Dermis microvascular lymphatic vessel endothelial cell (primary cell): Measurements from ENCODE around the gene WDHD1. TPM values are rescaled to one million over a fixed set of nuclear protein-coding genes. Genes with fewer than 3 reads are reported as not detected.
"Not testable (repeated sequence)": the region's sequence is repeated elsewhere in the genome, so short reads cannot be mapped to it uniquely, and the experiment has no call there.

Experiments
- DNase-seq, 2 donors: peaks; one replicate each; pipeline versions ENCODE4 v3.0.0 to v3.0.0-alpha.2; 2010; ENCODE audit warnings: low read depth in 2 of 2
- total RNA-seq: library from RNA; depleted of rRNA; stranded (reverse); fragments of >200 nt; gene quantifications from 2 replicates; pipeline ENCODE4 v1.2.1, GENCODE V29; 2014

The WDHD1 gene, protein sequence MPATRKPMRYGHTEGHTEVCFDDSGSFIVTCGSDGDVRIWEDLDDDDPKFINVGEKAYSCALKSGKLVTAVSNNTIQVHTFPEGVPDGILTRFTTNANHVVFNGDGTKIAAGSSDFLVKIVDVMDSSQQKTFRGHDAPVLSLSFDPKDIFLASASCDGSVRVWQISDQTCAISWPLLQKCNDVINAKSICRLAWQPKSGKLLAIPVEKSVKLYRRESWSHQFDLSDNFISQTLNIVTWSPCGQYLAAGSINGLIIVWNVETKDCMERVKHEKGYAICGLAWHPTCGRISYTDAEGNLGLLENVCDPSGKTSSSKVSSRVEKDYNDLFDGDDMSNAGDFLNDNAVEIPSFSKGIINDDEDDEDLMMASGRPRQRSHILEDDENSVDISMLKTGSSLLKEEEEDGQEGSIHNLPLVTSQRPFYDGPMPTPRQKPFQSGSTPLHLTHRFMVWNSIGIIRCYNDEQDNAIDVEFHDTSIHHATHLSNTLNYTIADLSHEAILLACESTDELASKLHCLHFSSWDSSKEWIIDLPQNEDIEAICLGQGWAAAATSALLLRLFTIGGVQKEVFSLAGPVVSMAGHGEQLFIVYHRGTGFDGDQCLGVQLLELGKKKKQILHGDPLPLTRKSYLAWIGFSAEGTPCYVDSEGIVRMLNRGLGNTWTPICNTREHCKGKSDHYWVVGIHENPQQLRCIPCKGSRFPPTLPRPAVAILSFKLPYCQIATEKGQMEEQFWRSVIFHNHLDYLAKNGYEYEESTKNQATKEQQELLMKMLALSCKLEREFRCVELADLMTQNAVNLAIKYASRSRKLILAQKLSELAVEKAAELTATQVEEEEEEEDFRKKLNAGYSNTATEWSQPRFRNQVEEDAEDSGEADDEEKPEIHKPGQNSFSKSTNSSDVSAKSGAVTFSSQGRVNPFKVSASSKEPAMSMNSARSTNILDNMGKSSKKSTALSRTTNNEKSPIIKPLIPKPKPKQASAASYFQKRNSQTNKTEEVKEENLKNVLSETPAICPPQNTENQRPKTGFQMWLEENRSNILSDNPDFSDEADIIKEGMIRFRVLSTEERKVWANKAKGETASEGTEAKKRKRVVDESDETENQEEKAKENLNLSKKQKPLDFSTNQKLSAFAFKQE
- 5.9 and 9.6 TPM in 2 replicates for total RNA-seq

DNA sequence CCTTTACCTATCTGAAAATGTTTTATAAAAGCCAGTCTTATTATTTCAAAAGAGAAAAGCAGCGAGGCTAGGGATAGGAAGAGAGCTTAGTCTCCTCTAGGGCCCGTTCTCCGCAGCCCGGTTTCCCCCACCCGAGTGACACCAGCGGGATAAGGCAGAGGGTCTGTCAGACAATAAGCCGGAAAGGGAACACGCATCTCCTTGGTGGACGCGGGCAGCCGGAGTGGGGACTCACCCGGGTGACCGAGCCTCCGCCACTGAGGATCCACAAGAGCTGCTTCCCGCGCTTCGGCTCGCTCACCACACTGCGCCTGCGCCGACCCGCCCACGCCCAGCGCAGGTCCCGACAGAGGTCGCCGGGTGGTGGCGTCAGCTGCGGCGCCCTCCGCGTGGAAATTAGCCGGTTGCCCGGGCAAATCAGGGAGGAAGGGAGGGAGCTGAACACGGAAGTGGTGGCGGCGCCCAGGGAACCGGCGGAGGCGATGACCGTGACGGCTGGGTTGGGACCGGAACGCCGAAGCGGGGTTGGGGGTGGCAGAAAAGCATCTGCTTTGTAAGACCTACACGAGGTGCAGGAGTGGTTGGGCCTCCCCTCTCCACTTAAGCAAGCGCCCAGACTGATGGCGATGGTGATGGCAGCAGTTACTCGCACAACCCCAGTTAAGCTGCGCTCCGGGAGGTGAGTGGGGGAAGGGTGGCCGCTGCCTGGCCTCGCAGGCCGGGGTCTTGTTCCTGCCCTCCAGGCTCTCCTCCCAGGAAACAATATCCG is at the start of gene WDHD1, which contains the start of gene SOCS4:
Gene WDHD1, minus strand, starts transcription at position 307 of the 769 bp plus-strand sequence. CDS start 312 bp downstream, outside the sequence.
Gene SOCS4, plus strand, starts transcription at position 444 of the 769 bp plus-strand sequence. CDS start 15,806 bp downstream, outside the sequence.
- DNase-seq: peak; percentile 84 to 94

DNA sequence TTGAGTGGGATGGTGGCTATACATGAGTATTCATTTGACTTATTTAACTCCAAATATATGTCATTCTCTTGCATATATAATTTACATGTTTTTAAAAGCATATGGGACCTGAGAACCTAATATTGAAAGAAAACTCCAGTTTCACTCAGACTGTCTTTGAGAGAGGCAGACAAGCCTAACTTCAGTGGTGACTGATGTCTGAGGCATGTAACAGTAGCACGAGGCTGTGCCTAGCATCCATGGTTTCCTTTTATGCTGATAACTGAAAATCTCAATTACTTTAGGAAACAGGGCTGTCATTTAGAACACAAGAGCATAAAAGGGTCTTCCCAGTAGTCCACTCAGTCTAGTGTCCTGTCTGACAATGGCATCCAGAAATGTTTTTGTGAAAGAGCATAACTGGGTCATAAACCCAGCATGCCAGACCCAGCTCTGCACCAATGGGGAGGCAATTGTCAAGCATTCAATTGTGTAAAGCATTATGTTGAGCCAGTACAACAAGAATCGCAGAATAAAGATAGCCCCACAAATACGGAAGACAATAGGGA is 48.8 kb upstream of the WDHD1 start:
- DNase-seq: no peak

DNA sequence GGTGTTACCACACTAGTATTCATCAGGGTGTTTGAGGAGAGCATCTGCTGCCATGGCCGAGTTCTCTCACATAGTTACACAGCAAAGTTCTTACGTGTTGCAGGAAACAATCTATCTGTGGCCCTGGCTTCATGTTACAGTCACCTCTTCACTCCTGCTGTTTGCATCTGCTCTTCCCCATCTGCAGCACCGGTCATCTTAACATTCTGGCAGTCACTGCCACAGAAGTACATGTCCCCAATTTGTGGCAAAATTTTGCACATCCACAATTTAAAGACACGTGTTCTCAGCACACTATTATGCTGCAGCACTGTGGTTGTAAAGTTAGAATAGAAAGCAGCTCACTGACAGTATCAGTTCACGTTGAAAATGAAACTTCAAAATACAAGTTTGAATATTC is 47.8 kb upstream of the WDHD1 start:
- DNase-seq: no peak

DNA sequence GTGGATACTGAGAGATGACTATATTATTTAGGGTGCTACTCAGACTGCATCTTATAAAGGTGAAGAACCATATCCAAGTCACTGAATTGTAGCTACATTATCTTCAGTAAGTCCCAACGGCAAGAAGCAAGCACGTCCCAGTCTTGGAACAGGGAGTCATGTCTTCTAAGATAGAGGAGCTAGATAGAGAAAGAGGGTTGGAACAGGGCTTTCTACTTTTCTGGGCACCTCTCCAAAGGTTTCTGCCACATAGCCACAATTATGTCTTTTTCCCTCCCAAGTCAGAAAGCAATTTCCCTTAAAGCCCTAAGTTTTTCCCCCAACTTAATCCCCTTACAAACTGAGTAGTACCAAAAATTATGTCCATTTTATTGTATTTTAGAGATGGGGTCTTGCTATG is 47.0 kb upstream of the WDHD1 start:
- no peak for DNase-seq

DNA sequence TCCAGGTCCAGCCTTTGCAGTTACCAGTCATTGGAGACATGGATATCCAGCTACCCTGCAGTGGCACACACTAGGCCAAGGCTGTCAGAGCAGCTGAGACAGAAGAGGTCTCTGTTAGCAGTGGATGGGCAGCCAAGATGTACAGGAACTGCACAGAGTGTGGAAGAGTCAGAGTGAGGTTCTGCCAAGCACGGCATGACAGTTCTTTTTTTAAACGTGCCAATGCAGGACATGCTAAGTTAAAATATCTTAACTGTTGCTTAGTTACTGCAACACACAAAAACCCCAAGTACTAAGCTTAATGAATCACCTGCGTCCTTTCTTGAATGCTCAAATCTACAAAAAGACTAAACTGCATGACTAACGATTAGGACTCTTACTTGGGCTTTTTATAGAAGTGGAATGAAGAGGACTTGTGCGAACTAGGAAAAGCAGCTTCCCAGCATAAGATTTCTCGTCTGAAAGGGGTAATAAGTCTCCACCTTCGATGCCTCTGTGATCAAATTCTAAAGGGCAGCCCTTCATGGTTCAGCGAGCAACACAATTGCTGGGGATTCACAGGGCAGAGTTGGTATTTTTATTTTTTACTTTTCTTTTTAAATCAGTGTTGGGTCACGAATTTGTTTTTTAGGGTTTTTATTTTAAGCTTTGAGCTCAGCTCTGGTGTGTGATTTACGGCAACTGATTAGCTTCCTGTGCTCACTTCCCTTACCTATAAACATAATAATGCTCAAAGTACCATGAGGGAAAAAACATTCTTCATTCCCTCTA is 45.2 kb upstream of the WDHD1 start:
- peak; percentile 53 to 76 for DNase-seq

DNA sequence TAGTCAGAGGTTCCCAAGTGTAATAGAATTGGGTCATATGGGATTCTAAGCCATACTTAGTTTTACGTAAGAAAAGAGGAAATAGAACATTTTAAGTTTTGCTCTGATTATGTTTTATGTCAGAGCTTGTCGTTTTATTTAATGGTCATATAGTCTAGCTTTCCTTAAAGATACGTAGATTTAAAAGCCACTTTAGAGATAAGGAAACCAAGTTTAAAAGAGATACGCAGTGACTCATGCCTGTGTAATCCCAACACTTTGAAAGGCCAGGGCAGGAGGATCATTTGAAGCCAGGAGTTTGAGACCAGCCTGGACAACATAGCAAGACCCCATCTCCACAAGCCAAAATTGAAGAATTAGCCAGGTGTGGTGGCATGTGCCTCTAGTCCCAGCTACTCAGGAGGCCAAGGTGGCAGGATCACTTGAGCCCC is 44.1 kb upstream of the WDHD1 start:
- no peak for DNase-seq

DNA sequence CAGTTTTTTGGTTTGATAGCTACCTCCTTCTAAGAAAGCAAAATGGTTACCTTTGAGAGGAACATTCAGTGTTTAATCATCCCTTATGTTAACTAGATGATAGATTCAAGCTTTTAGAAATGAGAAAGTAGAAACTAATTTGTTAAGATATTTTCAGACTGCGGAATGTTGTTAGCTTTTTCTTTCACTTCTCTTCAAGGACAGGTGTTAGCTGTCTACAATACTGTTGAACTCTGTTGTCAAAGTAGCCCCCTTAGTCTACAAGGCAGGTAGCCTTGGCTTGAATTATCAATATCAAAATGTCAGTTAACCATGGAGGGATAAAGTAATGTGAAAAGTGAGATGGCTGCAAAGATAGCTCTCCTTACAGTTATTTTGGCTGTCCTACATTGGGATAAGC is 39.3 kb upstream of the WDHD1 start:
- DNase-seq: no peak

DNA sequence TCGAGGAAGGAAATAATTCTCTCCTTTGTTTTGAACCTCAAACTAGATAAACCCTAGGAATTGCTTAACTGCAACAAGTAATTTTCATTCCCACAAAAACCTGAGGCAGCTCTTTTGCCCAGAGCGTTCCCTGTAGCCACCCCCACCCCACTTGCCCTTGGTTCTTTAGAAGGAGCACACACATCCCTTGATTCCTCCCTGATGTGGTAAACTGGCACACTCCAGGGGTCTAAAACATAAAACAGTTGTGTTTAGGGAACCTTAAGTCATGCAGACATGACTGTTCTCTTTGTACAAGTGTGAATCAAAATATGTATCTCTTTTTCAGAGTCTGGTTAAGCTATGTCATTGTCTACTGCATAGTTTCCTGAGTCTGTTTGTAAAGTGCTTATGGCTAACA is 38.5 kb upstream of the WDHD1 start:
- no peak for DNase-seq

DNA sequence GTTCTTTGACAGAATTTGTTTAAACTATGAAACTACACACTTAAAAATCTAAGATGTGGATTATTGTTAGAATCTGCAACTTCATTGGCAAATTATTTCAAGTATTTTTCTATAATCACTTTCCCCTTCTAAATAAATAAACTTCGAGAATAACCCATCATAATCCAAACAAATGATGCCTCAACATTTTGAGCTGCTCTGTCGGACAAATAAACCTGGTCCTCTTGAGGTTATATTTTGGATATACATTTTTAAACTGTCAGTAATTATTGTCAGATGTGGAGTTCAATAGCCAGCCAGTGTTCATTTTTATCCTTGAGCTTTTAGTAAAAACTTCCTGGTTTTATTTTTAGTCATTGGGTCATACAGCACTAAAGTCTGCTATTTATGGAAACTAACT is 38.0 kb upstream of the WDHD1 start:
- DNase-seq: not testable (repeated sequence)

DNA sequence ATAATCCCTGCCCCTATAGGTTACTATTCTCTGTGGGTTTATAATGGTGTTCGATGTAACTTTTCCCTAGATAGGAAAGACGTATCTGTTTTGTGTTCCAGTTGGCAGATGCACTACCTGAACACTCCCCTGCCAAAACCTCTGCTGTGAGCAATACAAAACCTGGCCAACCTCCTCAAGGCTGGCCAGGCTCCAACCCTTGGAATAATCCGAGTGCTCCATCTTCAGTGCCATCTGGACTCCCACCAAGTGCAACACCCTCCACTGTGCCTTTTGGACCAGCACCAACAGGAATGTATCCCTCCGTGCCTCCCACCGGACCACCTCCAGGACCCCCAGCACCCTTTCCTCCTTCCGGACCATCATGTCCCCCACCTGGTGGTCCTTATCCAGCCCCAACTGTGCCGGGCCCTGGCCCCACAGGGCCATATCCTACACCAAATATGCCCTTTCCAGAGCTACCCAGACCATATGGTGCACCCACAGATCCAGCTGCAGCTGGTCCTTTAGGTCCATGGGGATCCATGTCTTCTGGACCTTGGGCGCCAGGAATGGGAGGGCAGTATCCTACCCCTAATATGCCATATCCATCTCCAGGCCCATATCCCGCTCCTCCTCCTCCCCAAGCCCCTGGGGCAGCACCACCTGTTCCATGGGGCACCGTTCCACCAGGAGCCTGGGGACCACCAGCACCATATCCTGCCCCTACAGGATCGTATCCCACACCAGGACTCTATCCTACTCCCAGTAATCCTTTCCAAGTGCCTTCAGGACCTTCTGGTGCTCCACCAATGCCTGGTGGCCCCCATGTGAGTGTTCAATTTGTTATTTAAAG is 35.8 kb upstream of the WDHD1 start:
- DNase-seq: no peak

DNA sequence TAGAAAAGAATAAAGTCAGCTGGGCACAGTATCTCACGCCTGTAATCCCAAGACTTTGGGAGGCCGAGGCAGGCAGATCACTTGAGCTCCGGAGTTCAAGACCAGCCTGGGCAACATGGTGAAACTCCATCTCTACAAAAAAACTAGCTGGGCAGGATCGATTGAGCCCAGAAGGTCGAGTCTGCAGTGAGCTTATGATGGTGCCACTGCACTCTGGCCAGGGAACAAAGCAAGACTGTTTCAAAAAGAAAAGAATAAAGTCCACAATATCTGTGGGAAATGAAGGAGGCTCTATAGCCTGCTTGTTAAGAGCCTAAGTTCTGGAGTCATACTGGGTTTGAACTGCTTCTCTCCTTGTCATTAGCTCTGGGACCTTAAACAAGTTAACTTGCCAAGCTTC is 32.4 kb upstream of the WDHD1 start:
- DNase-seq: no peak

DNA sequence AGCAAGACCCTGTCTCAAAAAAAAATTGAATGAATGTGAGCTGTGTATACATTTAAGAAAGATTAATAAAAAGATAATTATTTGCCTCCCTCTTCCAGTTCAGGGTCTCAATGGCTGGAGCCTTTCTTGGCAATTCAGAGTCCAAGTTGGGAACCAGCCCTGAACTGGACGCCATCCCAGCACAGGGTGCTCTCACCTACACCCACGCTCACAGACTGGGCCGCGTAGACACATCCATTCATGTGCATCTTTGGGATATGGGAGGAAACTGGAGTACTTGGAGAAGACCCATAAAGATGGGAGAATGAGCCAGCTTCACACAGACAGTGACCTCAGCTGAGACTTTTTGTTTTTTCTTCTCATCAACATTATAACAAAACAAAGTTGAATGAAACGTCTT is 31.0 kb upstream of the WDHD1 start:
- no peak for DNase-seq

DNA sequence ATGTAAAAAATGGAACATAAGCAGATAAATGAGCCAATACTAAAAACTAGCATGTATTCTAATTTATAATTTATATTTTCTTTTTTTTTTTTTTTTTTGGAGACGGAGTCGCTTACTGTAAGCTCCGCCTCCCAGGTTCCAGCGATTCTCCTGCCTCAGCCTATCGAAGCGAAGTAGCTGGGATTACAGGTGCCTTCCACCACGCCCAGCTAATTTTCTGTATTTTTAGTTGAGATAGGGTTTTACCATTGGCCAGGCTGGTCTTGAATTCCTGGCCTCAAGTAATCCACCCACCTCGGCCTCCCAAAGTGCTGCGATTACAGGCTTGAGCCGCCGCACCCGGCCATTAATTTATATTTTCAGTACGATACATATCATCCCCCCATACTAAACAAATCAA is 27.2 kb upstream of the WDHD1 start:
- no peak for DNase-seq

DNA sequence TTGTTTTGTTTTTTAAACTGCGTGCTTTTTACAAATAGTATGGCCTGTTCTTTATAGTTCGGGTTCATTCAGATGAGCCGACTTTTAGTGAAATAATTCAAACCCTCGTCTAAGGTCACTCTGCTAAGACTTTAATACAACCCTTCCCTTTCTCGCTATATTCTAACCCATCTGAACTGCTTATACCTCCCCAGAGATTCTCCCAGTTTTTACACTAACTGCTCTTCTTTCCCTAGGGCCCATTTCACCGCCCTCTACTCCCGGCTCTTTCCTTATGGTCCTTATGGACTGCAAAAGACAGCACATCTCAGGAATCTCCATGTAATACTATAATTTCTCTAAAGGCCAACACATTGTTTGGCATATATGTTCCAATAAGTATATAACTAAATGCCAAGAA is 26.6 kb upstream of the WDHD1 start:
- DNase-seq: no peak

DNA sequence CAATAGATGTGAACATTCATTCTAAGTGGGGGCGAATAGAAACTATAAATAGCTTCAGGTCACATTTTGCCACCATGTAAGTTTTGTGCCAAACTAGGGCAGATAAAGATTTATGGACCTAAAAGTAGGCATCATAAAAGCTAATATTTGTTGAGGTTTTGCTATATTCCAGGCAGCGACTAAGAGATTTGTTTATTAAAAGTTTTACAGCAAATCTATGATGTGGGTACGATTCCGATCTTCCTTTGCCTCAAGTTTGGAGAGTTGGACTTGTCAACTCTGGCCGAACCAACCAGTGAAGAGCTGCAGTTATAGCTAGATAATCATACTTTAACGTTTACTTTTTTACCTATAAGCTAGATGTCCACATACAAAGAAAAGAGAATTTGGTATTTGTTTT is 26.1 kb upstream of the WDHD1 start:
- DNase-seq: no peak

DNA sequence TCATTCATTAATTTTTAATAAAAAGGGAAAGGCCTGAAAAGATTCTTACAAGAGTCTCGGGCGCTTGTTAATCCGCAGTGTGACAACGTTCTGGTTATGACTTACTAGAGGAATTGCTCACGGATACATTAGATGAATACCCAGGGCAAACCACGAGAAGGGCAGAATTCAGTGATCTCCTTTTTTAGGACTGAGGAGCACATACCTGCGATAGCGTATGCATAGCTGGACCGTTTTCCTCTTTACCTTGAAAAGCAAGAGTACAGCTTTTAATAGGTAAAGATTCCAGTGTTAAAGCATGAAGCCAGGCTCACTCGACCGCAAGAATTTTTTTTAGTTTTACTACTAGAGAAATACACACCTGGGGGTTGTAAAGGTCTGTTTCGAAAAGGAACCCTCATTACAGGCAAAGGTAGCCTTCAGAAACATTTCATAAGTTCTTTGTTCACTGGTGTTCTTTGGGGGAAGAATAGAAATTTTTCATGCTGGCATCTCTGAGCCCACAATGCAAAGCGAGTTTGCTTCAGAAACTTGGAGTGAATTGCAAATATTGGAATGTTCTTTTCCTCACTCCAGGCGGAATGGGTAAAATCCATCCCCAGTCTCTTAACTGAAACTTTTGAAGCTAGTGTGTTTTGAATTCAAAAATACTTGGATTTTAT is 25.5 kb upstream of the WDHD1 start:
- no peak for DNase-seq

DNA sequence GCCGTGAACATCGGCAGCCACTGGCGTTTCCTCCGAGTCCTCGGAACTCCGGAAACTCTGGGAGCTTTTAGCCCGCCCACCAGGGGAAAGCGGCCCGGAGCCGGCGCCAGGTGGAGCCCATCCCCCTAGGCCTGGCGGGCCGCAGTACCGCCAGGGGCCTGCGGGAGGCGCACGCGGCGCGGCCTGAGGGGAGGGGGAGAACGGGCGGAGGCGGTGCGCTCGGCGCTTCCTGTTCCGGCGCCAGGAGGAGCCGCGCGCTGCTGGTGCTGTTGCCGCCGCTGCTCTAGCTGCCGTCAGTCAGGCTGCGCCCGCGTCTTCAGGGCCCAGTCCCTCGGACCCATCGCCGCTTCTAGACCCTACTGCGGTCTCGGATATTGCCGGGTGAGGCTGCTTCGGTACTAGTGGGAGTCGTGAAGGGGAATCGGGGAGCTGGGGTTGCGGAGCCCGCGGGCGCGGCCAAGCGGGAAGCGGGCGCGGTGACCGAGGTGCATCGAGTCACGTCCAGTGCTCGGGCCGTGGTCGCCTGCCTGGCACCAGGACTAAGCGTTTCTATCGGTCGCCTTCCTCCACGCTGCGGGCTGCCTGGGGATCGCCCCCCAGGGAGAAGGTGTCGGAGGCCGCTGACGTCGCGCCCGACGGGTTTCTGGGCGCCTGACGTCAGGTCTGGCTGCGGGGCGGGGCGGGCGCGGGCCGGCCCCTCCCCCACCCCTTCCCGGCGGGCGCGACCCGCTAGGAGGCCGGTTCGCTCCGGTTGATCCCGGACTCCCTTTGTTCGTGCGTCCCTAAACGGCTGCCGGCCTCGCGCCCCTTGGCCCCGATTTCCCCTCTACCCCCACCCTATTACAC is 24.7 kb upstream of the WDHD1 start, which contains the start of gene MAPK1IP1L:
Gene MAPK1IP1L, plus strand, starts transcription at position 225 of the 846 bp plus-strand sequence. CDS start 10,037 bp downstream, outside the sequence.
- DNase-seq: peak; percentile 72 to 92

DNA sequence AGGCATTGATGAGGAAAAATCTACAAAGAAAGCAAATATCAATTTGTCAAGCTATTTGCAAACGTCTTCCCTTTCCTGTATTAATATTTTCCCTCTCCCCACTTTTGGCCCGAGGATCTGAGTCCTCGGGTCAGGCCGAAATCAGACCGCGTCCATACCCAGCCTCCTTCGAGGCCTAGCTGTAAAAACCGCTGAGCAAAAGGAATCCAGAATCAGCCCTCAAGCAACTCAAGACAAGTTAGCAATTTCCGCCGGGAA is 24.2 kb upstream of the WDHD1 start:
- no peak for DNase-seq
